Epithelial cell of proximal tubule (primary cell): ENCODE measurements around the gene FRS3. TPM values are rescaled to one million over a fixed set of nuclear protein-coding genes. Genes with fewer than 3 reads are reported as not detected.

Experiments
- DNase-seq: peaks from one replicate; pipeline ENCODE4 v3.0.0-alpha.2; 2011; ENCODE audit warnings: low read depth
- H3K4me3 ChIP-seq: 2 replicates; pipeline ENCODE4 v1.5.1; 2011; ENCODE audit warnings: low read depth, mild to moderate bottlenecking, low read length
- CTCF ChIP-seq: conservative IDR thresholded peaks from 2 replicates; pipeline ENCODE4 v1.5.1; 2012; ENCODE audit warnings: low read depth, mild to moderate bottlenecking, low read length
- total RNA-seq: library from RNA; depleted of rRNA; stranded (reverse); fragments of >200 nt; gene quantifications from 2 replicates; pipeline ENCODE4 v1.2.3, GENCODE V29; 2015

The FRS3 gene
- total RNA-seq, 1 donor from 2014 or later = 6.1 TPM

GRCh38 chr6:41791305-41791704 is 11.6 kb upstream of the FRS3 start:
- no peak for DNase-seq
- no peak for TF ChIP-seq CTCF

GRCh38 chr6:41790045-41790444 is 10.3 kb upstream of the FRS3 start:
- no peak for TF ChIP-seq CTCF
- H3K4me3 ChIP-seq = no peak overlapping the region
- DNase-seq = no peak

More at GRCh38 chr6:41791305-41791704, 11.6 kb upstream of the FRS3 start:
- no peak overlapping the region for H3K4me3 ChIP-seq

DNA sequence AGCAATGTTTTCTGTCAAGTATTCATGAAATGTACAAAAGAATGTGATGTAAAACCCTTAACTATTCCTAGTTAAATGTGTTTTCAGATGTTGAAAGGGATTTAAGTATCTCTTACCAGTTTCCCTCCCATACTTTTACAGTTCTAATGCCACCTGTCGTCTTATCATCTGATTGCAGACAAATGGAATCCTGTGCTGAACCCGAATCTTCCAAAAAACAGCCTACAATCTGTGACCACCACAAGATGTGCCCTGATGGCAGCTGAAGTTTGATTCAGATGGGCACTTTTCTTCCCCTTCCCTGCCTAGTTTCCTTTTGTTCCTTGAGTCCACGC is 9.7 kb upstream of the FRS3 start:
- DNase-seq = no peak
- no peak for TF ChIP-seq CTCF
- no peak overlapping the region for H3K4me3 ChIP-seq

DNA sequence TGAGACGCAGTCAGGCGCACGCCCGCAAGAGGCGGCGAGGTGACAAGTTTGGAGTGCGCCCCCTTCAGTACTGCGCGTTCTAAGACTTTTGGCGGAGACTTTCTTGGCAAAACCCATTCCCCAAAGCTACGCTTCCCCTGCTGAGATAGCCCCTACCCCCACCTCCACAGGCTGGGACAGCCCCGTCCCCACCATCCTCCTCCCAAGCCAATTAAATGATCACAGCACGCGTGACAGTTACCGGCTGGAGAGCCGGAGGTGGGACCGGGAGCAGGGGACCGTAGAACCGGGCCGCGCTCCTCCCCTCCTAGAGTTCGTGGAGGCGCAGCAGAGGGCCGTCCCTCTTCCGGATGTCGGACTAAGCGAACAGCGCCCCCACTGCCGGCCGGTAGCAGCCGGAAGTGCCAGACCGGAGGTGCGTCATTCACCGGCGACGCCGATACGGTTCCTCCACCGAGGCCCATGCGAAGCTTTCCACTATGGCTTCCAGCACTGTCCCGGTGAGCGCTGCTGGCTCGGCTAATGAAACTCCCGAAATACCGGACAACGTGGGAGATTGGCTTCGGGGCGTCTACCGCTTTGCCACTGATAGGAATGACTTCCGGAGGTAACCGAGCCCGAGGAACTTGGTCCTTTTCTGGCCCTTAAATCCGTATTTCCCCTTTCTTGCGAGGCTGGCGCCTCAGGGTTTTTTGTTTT is 7.7 kb upstream of the FRS3 start, which contains the start of gene TOMM6:
TOMM6 (plus strand) TSS at position 476 of the 699 bp plus-strand sequence; CDS start at position 480, 4 bp downstream.
- DNase-seq = peak; percentile 71
- TF ChIP-seq CTCF = peak; percentile 63
- peak within 1 kb of the TSS; percentile 76 for H3K4me3 ChIP-seq

- no peak for DNase-seq
- peak; percentile 64 for TF ChIP-seq CTCF
- peak overlapping the region; percentile 76 for H3K4me3 ChIP-seq
Measured at GRCh38 chr6:41786451-41787218, 6.9 kb upstream of the FRS3 start.

DNA sequence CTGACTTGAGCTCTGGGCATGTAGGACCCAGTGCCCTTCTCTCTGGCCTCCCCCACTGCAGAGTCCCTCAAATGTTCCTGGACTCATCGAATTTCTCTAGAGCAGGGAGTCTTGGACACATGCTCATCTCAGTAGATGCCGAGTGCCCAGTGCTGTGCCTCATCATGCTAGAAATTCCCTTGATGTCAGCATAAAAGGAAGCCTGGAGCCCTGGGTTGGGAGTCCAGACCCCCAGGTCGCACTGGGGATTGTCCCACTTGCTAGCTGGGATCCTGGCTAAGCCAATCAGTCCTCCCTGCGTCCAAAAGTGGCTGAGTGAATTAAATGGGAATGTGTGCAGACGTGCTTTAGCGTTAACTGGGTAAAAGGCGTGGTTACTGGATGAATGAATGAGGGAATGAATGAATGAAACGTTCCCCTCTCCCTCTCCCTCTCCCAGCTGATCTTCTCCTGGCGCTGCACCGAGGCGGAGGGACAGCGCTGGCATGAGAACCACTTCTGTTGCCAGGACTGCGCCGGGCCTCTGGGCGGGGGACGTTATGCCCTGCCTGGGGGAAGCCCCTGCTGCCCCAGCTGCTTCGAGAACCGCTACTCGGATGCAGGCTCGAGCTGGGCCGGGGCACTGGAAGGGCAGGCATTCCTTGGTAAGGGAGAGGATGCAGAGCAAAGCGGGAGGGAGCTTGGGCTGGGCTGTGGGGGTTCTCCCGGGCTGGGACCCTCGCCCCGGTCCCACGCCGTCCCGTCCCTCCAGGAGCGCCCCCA is 6.2 kb upstream of the FRS3 start:
- peak overlapping the region; percentile 76 for H3K4me3 ChIP-seq
- DNase-seq = no peak
- no peak for TF ChIP-seq CTCF
